DMS114 treated with DMSO at 0.1 percent for 48 hours (cell line): Measurements from ENCODE around the gene CCNB1.
A peak's percentile ranks its signal among the peaks of the same experiment; 100 is the strongest.
"Not testable (repeated sequence)": the region's sequence is repeated elsewhere in the genome, so short reads cannot be mapped to it uniquely, and the experiment has no call there.

ENCODE experiments used
- DNase-seq: peaks from one replicate; lab custom pipeline; 2025; ENCODE audit not compliant: unreplicated experiment; lab: John Stamatoyannopoulos, UW

CCNB1 gene

DNA sequence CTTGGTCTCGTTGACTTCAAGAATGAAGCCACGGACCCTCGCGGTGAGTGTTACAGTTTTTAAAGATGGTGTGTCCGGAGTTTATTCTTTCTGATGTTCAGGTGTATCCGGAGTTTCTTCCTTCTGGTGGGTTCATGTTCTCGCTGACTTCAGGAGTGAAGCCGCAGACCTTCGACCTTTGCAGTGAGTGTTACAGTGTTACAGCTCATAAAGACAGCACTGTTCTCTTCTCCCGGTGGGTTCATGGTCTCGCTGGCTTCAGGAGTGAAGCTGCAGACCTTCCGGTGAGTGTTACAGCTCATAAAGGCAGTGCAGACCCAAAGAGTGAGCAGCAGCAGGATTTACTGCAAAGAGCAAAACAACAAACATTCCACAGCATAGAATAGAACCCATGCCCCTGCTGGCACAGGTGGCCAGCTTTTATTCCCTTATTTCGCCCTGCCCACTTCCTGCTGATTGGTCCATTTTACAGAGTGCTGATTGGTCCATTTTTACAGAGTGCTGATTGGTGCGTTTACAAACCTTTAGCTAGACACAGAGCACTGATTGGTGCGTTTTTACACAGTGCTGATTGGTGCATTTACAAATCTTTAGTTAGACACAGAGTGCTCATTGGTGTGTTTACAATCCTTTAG, 14.8 kb downstream of the CCNB1 start:
- not testable (repeated sequence) for DNase-seq

DNA sequence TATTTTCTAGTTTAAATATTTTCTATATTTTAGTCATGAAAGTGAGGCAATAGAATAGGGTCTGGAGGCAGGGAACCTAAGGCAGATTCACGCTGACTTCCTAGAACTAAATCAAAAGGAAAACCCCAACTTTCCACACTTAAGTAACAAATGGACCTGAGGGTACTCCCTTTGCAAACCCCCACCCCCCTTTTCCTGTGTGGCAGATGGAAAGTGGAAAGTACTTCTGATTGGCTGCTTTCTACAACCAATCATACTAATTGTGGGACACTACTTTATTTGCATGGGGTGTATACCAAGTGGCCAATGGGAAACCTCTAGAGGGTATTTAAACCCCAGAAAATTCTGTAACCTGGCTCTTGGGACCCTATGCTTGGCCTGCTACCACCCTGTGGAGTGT, 17.7 kb downstream of the CCNB1 start:
- no peak for DNase-seq

DNA sequence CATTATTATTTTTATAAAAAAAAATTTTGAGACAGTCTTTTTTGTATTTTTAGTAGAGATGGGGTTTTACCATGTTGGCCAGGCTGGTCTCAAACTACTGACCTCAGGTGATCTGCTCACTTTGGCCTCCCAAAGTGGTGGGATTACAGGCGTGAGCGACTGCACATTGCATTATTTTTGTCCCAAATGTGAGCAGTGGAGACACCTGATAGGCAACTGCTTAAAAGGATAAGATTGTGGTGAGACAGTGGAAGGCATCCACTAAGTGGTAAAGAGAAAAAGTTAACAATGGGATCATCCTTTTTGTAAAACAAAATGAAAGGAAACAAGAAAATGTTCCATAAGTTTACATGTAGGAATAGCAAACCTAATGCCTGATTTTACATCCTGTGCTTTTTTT, 20.4 kb downstream of the CCNB1 start:
- no peak for DNase-seq

DNA sequence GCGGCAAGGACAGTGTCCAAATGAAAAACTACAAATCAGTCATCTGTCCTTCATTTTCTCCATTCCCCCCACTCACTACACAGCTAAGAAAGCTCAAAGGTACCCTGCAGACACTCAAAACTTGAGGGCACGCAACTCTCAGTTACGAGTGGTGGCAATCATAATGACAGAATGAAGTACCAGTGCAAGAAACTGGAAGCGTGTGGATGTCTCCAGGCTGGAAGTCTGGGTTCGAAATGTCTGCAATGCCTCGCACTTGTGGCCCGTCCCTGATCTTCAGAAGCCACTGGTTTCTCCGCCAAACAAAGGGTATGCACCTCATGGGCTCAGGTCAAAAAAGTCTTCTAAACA, 21.8 kb downstream of the CCNB1 start:
- no peak for DNase-seq

DNA sequence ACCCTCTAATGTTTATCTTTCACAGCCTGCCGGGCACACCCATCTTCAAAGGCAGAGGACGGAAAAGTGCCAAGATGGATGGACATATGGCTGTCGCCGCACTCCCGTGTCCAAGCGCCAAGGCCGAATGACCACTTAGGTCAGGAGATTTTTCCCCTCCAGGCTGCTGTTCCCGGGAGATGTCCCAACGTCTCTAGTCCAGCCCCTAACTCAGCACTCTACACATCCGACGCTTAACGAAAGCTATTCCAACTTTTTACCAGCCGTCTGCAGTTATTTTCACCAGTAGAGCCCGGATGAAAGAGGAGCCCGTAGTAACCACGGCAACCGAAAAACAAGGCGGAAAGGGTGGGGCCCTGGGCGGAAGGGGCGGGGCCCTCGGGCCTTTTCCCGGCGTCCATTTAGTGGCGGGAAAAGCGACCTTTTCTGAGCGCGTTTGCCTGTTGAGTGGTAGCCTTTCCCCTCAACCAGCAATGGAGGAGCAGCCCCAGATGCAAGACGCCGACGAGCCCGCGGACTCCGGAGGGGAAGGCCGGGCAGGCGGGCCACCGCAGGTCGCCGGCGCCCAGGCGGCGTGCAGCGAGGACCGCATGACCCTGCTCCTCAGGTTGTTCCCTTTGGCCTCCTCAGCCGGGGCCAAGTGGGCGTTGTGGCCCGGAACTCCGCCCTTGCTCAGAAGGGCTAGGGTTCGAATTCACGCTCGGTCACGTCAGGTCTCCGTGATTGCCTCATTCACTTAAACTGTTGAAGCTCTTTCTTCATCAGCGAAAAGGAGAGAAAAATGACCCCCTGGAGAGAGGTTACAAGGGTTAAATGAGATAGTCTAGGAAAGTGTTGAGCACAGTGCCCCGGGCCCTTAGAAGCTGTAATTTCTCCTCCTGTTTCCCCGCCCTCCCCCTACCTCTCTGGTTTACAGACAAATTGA, 22.5 kb downstream of the CCNB1 start, which contains the start of gene CENPH:
TSS of gene CENPH (plus strand) at position 422 of the 925 bp plus-strand sequence. CDS start at position 474, 52 bp downstream.
- DNase-seq, result peak; percentile 93

DNA sequence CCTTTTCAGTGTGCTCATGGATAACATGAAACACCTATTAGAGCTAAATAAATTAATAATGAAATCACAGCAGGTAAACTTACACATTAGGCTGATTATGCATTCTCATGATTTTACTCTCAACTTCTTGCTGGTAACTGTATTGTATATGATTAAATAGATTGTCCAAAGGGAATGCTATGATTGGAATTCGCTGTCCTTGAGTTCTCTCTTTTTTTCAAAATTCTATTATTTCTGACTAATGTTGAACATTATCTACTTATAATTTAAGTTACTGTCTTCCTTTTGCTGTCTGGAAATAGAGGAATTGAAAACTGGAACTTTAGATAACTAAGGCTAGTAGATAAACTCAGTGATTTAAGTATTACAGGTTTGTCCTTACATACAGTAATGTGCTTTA, 35.5 kb downstream of the CCNB1 start:
- no peak for DNase-seq

DNA sequence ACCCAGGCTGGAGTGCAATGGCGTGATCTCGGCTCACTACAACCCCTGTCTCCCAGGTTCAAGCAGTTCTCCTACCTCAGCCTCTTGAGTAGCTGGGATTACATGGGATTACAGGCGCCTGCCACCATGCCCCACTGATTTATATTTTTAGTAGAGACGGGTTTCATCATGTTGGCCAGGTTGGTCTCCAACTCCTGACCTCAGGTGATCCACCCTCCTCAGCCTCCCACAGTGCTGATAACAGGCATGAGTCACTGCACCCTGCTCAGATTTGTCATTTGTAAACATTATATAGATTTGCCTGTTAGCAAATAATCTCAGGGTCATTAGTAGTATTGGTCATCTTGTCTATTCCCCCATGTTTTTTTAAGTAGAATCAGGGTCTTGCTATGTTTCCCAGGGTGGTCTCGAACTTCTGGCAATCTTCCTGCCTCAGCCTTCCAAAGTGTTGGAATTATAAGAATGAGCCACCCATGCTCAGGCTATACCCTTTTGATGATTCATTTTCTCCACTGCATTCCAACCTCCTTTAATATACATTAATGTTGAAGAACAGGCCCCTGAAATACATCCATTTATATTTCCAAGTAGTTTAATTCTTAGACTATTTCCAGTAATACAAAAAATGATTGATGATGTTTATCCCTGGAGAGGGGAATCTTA, 39.7 kb downstream of the CCNB1 start:
- no peak for DNase-seq

DNA sequence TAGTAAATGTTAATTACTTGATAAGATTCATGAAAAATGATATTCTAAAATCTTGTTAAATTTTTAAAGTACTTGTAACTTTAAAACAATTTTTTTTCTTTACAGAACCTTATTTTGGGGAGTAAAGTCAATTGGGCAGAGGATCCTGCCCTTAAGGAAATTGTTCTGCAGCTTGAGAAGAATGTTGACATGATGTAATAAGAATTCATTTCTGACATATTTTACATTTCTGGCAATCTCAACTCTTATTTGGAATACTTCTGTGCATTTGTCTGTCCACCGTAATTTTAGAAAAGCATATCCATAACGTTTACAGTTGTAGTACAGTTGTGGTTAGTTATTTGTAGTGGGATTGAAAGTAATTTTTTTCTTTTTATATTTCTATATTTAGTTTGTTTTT, 42.7 kb downstream of the CCNB1 start:
- DNase-seq, result no peak

DNA sequence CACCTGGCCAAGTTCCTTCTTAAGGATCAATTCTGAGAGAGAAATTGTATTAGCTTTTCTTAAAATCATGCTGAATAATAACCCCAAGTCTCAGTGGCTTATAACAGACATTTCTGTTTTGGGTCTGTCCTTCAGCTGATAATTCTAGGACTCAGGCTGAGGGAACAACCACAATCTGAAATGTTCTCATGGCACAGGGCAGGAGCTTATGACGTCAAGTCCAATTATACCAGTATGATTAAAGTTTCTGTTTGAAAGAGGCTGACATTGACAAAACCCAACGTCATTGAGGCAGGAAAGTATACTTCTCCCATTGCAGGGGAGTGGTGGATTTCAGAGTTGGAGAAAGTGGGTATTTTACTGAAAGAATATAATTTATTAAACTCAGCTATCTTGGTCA, 44.2 kb downstream of the CCNB1 start:
- no peak for DNase-seq

DNA sequence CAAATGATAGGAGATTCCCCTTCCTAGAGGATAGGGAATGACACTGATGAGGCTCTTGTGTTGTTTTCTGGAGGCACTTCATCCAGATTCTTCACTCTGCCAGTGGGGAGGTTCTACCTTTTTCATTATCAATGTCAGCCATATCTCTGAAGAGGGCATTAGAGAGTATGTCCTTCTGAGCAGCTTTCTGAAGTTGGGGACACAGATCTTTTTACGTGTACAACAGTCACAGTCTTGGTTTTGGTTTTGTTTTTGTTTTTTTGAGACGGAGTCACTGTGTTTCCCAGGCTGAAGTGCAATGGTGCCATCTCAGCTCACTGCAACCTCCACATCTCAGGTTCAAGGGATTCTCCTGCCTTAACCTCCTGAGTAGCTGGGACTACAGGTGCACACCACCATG, 45.1 kb downstream of the CCNB1 start:
- DNase-seq, result no peak

DNA sequence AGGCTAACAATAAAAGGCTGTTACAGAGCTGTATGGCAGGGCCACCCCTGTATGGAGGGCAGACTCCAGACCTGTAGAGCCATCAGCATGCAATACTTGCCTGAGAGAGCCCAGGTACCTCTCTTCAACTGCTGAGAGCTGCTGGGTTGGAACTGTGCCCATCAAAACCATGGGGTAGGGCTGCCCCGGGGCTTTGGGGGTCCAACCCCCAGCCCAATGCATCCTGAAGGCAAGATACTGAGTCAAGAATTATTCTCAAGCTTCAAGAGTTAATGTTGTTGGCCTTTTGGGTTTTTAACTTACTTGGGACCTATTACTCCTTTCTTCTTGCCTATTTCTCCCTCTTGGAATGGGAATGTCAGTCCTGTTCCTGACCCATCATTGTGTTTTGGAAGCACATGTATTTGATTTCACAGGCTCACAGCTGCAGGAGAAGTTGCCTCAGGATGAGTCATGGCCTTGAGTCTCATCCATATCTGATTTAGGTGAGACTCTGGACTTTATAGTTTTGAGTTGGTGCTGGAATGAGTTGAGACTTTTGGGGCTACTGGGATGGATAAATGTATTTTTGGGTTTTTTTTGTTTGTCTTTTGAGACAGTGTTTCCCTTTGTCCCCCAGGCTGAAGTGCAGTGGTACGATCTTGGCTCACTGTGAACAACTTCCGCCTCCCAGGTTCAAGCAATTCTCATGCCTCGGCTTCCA, 46.7 kb downstream of the CCNB1 start:
- no peak for DNase-seq

DNA sequence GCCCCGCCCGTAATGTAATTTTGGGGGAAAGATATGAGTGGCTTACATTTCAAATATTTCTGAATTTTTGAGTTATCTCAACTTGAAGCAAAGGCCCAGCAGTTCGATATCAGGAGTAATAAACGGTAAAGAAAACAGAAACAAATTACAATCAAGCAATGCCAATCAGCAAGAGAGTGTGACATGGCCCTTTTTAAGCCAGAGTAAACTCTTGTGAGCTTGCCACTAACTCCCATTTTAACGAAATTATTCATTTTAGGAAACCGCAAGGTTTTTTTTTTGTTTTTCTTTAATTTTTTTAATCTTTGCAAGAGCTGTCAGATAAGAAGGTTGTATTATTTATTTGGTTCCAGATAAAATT, 50.2 kb downstream of the CCNB1 start:
- DNase-seq, result peak; percentile 56

DNA sequence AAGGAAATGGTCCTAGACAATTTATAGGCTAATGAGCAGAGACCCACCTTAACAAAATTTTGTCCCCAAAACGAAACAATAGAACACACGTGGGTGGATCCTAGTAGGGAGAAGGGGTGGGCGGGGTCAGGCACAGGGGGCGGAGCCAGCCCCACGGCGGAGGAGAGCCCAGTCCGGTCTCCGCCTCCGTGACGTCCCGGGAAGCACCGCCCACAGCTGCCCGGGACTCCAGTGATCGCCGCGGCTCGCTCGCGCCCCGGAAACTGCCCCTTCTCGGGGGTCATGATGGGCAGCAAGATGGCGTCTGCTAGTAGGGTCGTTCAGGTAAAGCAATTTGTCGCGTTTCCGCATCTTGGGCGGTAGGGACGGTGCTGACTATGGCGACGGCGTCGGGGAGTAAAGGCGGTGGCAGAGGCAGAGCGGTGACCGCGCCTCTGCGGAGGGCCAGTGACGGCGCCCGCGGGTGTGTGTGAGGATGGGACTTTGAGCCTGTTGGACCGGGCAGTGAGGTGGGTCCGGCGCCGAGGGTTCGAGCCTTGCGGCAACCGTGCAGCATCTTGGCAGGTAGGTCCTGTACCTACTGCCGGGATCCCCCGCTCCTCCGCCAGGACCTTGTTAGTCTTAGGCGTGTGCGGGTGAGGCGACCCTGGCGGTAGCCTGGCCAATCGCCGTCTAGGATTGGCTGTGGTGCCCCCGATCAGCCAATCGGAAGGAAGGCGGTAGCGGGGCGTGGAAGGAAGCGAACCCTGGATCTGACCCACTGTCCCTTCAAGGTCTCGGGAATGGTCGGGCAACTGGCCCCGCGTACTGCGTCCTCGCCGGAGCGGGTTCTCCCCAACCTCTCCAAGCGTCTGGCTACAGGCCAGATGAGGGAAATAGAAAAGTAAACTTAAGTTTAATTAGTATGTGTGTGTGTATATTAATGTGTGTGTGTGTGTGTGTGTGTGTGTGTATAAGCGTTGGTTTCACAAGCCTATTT, 50.9 kb downstream of the CCNB1 start:
- peak; percentile 89 for DNase-seq

DNA sequence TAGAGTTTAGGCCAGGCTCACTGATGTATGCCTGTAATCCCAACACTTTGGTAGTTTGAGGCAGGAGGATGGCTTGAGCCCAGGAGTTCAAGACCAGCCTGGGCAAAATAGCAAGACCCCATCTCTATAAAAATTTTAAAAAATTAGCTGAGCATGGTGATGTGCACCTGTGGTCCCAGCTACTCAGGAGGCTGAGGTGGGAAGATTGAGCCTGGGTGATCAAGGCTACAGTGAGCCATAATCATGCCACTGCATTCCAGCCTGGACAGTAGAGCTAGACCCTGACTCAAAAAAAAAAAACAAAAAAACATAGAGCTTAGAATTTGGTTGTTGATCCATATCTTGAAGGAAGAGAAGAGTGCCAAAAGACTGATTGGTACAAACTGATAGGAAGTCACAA, 53.0 kb downstream of the CCNB1 start:
- DNase-seq, result no peak

DNA sequence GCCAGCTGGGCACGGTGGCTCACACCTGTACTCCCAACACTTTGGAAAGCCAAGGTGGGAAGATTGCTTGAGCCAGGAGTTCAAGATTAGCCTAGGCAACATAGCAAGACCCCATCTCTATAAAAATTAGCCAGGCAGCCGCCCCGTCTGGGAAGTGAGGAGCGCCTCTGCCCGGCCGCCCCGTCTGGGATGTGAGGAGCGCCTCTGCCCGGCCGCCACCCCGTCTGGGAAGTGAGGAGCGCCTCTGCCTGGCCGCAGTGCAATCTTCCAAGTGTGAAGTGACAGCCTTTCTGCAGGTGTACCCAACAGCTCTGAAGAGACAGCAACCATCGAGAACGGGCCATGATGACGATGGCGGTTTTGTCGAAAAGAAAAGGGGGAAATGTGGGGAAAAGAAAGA, 53.4 kb downstream of the CCNB1 start:
- not testable (repeated sequence) for DNase-seq

DNA sequence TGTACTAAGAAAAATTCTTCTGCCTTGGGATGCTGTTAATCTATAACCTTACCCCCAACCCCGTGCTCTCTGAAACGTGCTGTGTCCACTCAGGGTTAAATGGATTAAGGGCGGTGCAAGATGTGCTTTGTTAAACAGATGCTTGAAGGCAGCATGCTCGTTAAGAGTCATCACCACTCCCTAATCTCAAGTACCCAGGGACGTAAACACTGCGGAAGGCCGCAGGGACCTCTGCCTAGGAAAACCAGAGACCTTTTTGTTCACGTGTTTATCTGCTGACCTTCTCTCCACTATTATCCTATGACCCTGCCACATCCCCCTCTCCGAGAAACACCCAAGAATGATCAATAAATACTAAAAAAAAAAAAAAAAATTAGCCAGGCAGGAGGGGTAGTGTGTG, 53.9 kb downstream of the CCNB1 start:
- DNase-seq, result not testable (repeated sequence)

DNA sequence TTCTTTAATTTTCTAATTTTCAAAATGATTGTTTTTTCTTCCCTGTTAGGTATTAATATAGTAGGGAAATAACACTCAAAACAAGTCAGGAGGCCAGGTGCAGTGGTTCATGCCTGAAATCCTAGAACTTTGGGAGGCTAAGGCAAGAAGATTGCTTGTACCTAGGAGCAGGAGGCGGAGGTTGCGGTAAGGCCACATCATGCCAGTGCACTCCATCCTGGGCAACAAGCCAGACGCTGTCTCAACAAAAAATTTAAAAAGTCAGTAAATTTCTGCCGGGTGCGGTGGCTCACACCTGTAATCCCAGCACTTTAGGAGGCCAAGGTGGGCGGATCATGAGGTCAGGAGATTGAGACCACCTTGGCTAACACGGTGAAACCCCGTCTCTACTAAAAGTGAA, 57.6 kb downstream of the CCNB1 start:
- no peak for DNase-seq

DNA sequence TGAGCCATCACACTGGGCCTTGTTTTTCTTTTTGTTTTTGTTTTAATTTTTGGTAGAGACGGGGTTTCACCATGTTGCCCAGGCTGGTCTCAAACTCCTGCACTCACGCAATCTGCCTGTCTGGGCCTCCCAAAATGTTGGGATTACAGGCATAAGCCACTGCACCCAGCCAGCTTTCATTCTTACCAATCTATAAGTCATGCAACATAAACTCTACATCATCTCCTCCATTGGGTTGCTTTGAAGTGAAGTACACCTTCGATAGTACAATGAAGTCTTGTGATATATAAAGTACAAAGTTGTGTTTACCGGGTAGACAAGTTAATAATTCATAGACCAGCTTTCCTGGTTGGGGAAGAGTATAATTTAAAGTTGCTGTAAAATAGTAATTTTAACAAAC, 58.9 kb downstream of the CCNB1 start:
- no peak for DNase-seq
